ENCODE data around the gene CMTM7. TPM values are rescaled to one million over a fixed set of nuclear protein-coding genes. Genes with fewer than 3 reads are reported as not detected.
"Not testable (repeated sequence)": the region's sequence is repeated elsewhere in the genome, so short reads cannot be mapped to it uniquely, and the experiment has no call there.

The CMTM7 gene
- total RNA-seq, 4 donors from 2014 or later, result 14.8 to 24.7 (median 22.0) TPM

GRCh38 chr3:32456429-32457130 lies 64.9 kb downstream of the CMTM7 start:
- H3K27ac ChIP-seq, result no peak overlapping the region
- intact Hi-C loops (cut with DNase I), result no loop called here
- TF ChIP-seq POLR2A (IDR thresholded peaks at IDR 0.05) (no peak), CTCF (IDR thresholded peaks at IDR 0.05) (no peak)

DNA sequence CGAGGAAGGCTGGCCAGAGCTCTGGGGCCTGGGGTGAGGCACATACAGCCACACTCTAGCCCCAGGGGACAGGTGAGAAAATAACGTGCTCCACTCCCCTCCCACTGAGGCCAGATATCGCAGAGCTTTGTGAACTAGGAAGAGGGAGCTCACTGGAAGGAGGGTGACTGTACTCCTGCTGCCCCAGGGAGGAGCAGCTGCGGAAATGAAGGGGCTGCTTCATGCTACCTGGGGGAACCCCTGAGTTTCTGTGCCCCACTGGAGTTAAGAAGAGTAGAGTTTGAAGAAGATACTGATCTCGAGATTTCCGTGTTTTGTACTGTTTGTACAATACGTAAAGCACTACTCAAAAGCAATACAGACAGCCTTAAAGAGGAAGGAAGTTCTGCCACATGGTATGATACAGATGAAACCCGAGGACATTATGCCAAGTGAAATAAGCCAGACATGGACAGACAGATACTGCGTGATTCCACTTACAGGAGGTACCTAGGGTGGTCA lies 66.4 kb downstream of the CMTM7 start:
- peaks cover 0 to 4% of the 10 kb centered on the region in 2 donors for H3K36me3 ChIP-seq
- intact Hi-C loops (cut with DNase I), result no loop called here
- H3K27ac ChIP-seq, result no peak overlapping the region
- H3K27me3 ChIP-seq, result no peaks in the 10 kb centered on the region
- peaks cover 10 to 18% of the 10 kb centered on the region in 2 donors for H3K4me1 ChIP-seq
- no peaks in the 10 kb centered on the region for H3K9me3 ChIP-seq
- no peak for DNase-seq
- no peak for TF ChIP-seq POLR2A (IDR thresholded peaks at IDR 0.05)
- no peak for TF ChIP-seq CTCF (IDR thresholded peaks at IDR 0.05)
- H3K4me3 ChIP-seq (replicated peaks in 1 of 3), result no peak overlapping the region
- 66 to 74% methylated on average over 9 of the region's 9 CpGs for WGBS, 2 donors

More at GRCh38 chr3:32456429-32457130, 64.9 kb downstream of the CMTM7 start:
- WGBS, 2 donors, result 85 to 92% methylated on average over 9 to 11 of the region's 11 CpGs
- DNase-seq, result no peak
- H3K27me3 ChIP-seq, result no peaks in the 10 kb centered on the region
- no peaks in the 10 kb centered on the region for H3K9me3 ChIP-seq
- peaks cover 5 to 11% of the 10 kb centered on the region in 2 donors for H3K4me1 ChIP-seq
- H3K36me3 ChIP-seq, result peaks cover 0 to 4% of the 10 kb centered on the region in 2 donors
- no peak overlapping the region for H3K4me3 ChIP-seq (replicated peaks in 1 of 3)

DNA sequence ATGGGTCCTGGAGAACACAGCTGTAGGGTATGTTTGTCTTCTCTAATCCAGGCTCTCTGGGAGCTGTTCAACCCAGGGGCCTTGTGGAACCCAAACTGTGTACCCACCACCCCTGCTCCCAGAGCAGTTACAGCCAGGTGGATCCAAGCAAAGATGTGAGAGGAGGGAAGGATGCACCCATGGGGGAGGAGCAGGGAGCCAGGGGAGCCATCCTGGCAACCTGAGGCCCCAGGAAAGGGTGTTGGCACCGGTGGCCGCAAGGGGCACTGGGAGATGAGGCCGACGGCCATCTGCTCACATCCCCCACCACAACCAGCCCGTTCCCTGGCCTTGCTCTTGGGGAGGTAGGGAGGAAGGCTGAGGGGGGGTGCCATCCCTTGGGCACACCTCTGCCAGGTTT lies 67.8 kb downstream of the CMTM7 start:
- peaks cover 10 to 18% of the 10 kb centered on the region in 2 donors for H3K4me1 ChIP-seq
- no peaks in the 10 kb centered on the region for H3K27me3 ChIP-seq
- TF ChIP-seq POLR2A (IDR thresholded peaks at IDR 0.05) (no peak), CTCF (IDR thresholded peaks at IDR 0.05) (no peak)
- no peaks in the 10 kb centered on the region for H3K9me3 ChIP-seq
- no peak overlapping the region for H3K4me3 ChIP-seq (replicated peaks in 1 of 3)
- intact Hi-C loops (cut with DNase I), result no loop called here
- H3K27ac ChIP-seq, result no peak overlapping the region
- WGBS, 2 donors, result 89 to 97% methylated on average over 5 of the region's 5 CpGs
- peaks cover 0 to 1% of the 10 kb centered on the region in 2 donors for H3K36me3 ChIP-seq
- DNase-seq, result no peak

DNA sequence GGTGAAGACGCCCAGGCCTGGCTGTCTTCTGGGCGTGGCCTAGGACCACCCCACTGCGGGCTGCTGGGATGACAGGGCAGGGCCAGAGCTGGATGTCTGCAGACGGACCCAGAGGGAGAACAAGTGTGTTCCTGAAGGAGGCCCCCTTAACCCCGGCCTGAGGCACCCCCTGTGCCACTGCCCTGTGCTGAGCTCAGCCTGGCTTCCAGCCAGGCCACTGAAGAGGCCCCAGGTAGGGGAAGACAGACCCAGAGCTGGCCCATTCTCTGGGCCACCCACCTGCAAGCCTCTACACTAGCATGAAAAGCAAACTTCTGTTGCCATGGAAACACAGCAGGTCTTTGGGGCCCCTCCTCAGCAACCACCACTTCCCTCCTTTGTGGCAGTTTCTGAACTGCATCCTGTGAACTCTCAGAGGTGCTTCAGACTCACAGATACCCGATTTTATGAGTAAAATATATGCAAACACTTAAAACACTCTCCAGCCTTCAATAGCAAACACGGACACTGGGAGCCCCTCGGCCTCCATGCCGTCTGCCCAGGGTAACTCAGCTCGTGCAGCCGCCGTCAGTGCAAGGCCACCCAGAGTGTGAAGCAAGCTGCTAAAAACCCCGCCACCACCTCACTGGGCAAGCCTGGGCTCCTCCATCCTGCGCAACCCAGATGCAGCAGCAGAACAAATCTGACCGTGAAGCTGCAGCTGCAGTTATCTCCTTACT lies 68.5 kb downstream of the CMTM7 start:
- DNase-seq, result no peak
- WGBS, 2 donors, result 65 to 73% methylated on average over 14 to 15 of the region's 15 CpGs
- Histone ChIP-seq H3K36me3 (no peaks in the 10 kb centered on the region), H3K4me3 (replicated peaks in 1 of 3) (no peak overlapping the region), H3K27me3 (no peaks in the 10 kb centered on the region), H3K9me3 (no peaks in the 10 kb centered on the region), H3K4me1 (peaks cover 10 to 17% of the 10 kb centered on the region in 2 donors), H3K27ac (no peak overlapping the region)
- TF ChIP-seq POLR2A (IDR thresholded peaks at IDR 0.05) (no peak), CTCF (IDR thresholded peaks at IDR 0.05) (no peak)
- intact Hi-C loops (cut with DNase I), result loop anchor here (10.0 kb wide), 1 partner anchor 165 kb away; no protein-coding TSS in a partner anchor

DNA sequence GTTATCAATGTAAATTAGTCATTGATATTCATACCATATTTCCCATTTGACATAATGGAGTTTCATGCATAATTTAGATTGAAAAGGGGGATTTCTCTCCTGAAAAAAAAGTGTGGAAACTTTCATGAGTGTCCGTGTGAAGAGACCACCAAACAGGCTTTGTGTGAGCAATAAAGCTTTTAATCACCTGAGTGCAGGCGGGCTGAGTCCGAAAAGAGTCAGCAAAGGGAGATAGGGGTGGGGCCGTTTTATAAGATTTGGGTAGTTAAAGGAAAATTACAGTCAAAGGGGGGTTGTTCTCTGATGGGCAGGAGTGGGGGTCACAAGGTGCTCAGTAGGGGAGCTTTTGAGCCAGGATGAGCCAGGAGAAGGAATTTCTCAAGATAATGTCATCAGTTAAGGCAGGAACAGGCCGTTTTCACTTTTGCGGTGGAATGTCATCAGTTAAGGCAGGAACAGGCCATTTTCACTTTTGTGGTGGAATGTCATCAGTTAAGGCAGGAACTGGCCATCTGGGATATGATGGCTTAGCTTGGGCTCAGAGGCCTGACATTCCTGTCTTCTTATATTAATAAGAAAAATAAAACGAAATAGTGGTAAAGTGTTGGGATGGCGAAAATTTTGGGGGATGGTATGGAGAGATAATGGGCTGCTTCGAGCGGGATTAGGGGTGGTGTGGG lies 69.3 kb downstream of the CMTM7 start:
- WGBS, 2 donors, result 92% methylated on average over 10 of the region's 10 CpGs
- peaks cover 10% of the 10 kb centered on the region in 2 donors for H3K4me1 ChIP-seq
- H3K4me3 ChIP-seq (replicated peaks in 1 of 3); H3K9me3 ChIP-seq; H3K27ac ChIP-seq; DNase-seq; H3K36me3 ChIP-seq; H3K27me3 ChIP-seq: not testable (repeated sequence)
- intact Hi-C loops (cut with DNase I), result loop anchor here (10.0 kb wide), 1 partner anchor 166 kb away; no protein-coding TSS in a partner anchor

DNA sequence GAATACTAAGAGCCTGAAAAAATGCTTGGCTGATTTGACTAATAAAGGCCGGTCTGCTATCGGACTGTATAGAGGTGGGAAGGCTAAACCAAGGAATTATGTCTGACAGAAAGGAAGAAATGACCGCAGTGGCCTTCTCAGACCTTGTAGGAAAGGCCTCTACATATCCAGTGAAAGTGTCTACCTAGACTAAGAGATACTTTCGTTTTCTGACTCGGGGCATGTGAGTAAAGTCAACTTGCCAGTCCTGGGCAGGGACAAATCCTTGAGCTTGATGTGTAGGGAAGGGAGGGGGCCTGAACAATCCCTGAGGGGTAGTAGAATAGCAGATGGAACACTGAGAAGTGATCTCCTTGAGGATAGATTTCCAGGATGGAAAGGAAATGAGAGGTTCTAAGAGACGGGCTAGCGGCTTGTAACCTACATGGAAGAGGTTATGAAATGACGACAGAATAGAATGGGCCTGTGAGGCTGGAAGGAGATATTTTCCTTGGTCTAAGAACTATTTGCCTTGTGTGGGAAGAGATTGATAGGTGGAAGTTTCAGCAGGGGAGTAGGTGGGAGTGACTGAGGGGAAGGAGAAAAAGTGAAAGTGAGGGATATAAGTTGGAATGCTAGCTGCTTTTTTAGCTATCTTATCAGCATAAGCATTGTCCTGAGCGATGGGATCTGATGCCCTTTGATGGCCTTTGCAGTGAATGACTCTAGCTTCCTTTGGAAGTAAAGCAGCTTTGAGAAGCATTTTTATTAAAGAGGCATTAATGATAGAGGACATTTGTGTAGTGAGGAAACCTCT lies 70.7 kb downstream of the CMTM7 start:
- WGBS, 2 donors, result 59 to 67% methylated on average over 9 of the region's 9 CpGs
- Histone ChIP-seq H3K27ac (peak overlapping the region in 2 of 3 donors; percentile 52 to 65), H3K4me1 (peaks cover 10 to 11% of the 10 kb centered on the region in 2 donors)
- not testable (repeated sequence) for H3K4me3 ChIP-seq (replicated peaks in 1 of 3); DNase-seq; H3K36me3 ChIP-seq; H3K9me3 ChIP-seq; H3K27me3 ChIP-seq
- intact Hi-C loops (cut with DNase I), result loop anchor here (10.0 kb wide), 1 partner anchor 168 kb away; no protein-coding TSS in a partner anchor

- not testable (repeated sequence) for DNase-seq; H3K36me3 ChIP-seq; H3K27me3 ChIP-seq; H3K4me3 ChIP-seq (replicated peaks in 1 of 3); H3K27ac ChIP-seq; H3K9me3 ChIP-seq
- intact Hi-C loops (cut with DNase I), result loop anchor here (10.0 kb wide), 1 partner anchor 169 kb away; no protein-coding TSS in a partner anchor
- WGBS, 2 donors, result 94 to 95% methylated on average over 7 of the region's 7 CpGs
- H3K4me1 ChIP-seq, result peaks cover 13 to 14% of the 10 kb centered on the region in 2 donors
Measured at GRCh38 chr3:32463415-32463814, 71.8 kb downstream of the CMTM7 start.

Data from thyroid gland (tissue), 4 donors.